ENCODE results near the gene MACROD2. TPM values are rescaled to one million over a fixed set of nuclear protein-coding genes. Genes with fewer than 3 reads are reported as not detected.

MACROD2 gene
- total RNA-seq, 1 donor from 2014 or later = 2.4 TPM

- FAIRE-seq (no peak), DNase-seq (ENCODE audit: low read depth) (peak; percentile 40)
- Histone ChIP-seq H3K27me3 (ENCODE audit: insufficient read depth, low read length) (no peaks in the 10 kb centered on the region), H3K36me3 (ENCODE audit: insufficient read depth, low read length) (no peaks in the 10 kb centered on the region), H3K4me1 (ENCODE audit: insufficient read depth, low read length) (peaks cover 8% of the 10 kb centered on the region), H3K4me2 (ENCODE audit: low read length) (no peak overlapping the region), H3K4me3 (ENCODE audit: insufficient read depth, low read depth, low read length) (no peak overlapping the region), H3K9ac (ENCODE audit: low read length) (no peak overlapping the region), H3K9me3 (ENCODE audit: insufficient read depth, low read depth, low read length) (no peaks in the 10 kb centered on the region), H3K27ac (ENCODE audit: low read depth, low read length) (peak overlapping the region; percentile 56), H3K79me2 (ENCODE audit: insufficient read depth, low read length) (no peaks in the 10 kb centered on the region), H4K20me1 (ENCODE audit: insufficient read depth, low read length) (no peaks in the 10 kb centered on the region), H2AFZ (ENCODE audit: low read depth, low read length) (no peak overlapping the region)
- H3K36me3 Mint-ChIP-seq (ENCODE audit: low read depth, unreplicated experiment) = no peaks in the 10 kb centered on the region
- no peaks in the 10 kb centered on the region for H3K9me3 Mint-ChIP-seq (ENCODE audit: unreplicated experiment)
- H3K27ac Mint-ChIP-seq (ENCODE audit: unreplicated experiment) = peak overlapping the region; percentile 20
- H3K4me3 Mint-ChIP-seq (ENCODE audit: unreplicated experiment) = no peak overlapping the region
- TF ChIP-seq EZH2 (IDR thresholded peaks at IDR 0.05; ENCODE audit: insufficient read depth, low read length) (no peak), CTCF (IDR thresholded peaks at IDR 0.05; ENCODE audit: insufficient read depth, low read depth, low read length) (no peak)
- peaks cover 5% of the 10 kb centered on the region for H3K4me1 Mint-ChIP-seq (ENCODE audit: low read depth, unreplicated experiment)
- H3K27me3 Mint-ChIP-seq (ENCODE audit: low read depth, unreplicated experiment) = no peaks in the 10 kb centered on the region
These were observed 1706.8 kb downstream of the MACROD2 start for GRCh38 chr20:15702161-15702560.

GRCh38 chr20:15703171-15703911 lies 1708.0 kb downstream of the MACROD2 start:
- DNase-seq (ENCODE audit: low read depth) (peak; percentile 53), FAIRE-seq (peak; percentile 80)
- Histone ChIP-seq H3K27me3 (ENCODE audit: insufficient read depth, low read length) (no peaks in the 10 kb centered on the region), H3K27ac (ENCODE audit: low read depth, low read length) (peak overlapping the region; percentile 66), H3K4me3 (ENCODE audit: insufficient read depth, low read depth, low read length) (no peak overlapping the region), H3K79me2 (ENCODE audit: insufficient read depth, low read length) (no peaks in the 10 kb centered on the region), H3K9me3 (ENCODE audit: insufficient read depth, low read depth, low read length) (no peaks in the 10 kb centered on the region), H3K4me2 (ENCODE audit: low read length) (peak overlapping the region; percentile 27), H2AFZ (ENCODE audit: low read depth, low read length) (no peak overlapping the region), H3K36me3 (ENCODE audit: insufficient read depth, low read length) (no peaks in the 10 kb centered on the region), H3K9ac (ENCODE audit: low read length) (peak overlapping the region; percentile 6), H3K4me1 (ENCODE audit: insufficient read depth, low read length) (peaks cover 8% of the 10 kb centered on the region), H4K20me1 (ENCODE audit: insufficient read depth, low read length) (no peaks in the 10 kb centered on the region)
- Mint-ChIP-seq H3K4me3 (ENCODE audit: unreplicated experiment) (no peak overlapping the region), H3K27ac (ENCODE audit: unreplicated experiment) (no peak overlapping the region), H3K27me3 (ENCODE audit: low read depth, unreplicated experiment) (no peaks in the 10 kb centered on the region), H3K4me1 (ENCODE audit: low read depth, unreplicated experiment) (peaks cover 5% of the 10 kb centered on the region), H3K9me3 (ENCODE audit: unreplicated experiment) (no peaks in the 10 kb centered on the region), H3K36me3 (ENCODE audit: low read depth, unreplicated experiment) (no peaks in the 10 kb centered on the region)
- TF ChIP-seq CTCF (IDR thresholded peaks at IDR 0.05; ENCODE audit: insufficient read depth, low read depth, low read length) (no peak), EZH2 (IDR thresholded peaks at IDR 0.05; ENCODE audit: insufficient read depth, low read length) (no peak)

GRCh38 chr20:15705975-15706374 lies 1710.7 kb downstream of the MACROD2 start:
- no peaks in the 10 kb centered on the region for H3K27me3 Mint-ChIP-seq (ENCODE audit: low read depth, unreplicated experiment)
- no peak overlapping the region for H3K4me3 Mint-ChIP-seq (ENCODE audit: unreplicated experiment)
- FAIRE-seq = no peak
- H3K27ac Mint-ChIP-seq (ENCODE audit: unreplicated experiment) = no peak overlapping the region
- no peak for TF ChIP-seq CTCF (IDR thresholded peaks at IDR 0.05; ENCODE audit: insufficient read depth, low read depth, low read length)
- no peak for TF ChIP-seq EZH2 (IDR thresholded peaks at IDR 0.05; ENCODE audit: insufficient read depth, low read length)
- no peak overlapping the region for H3K4me3 ChIP-seq (ENCODE audit: insufficient read depth, low read depth, low read length)
- no peaks in the 10 kb centered on the region for H4K20me1 ChIP-seq (ENCODE audit: insufficient read depth, low read length)
- peaks cover 5% of the 10 kb centered on the region for H3K4me1 Mint-ChIP-seq (ENCODE audit: low read depth, unreplicated experiment)
- H3K9ac ChIP-seq (ENCODE audit: low read length) = no peak overlapping the region
- H2AFZ ChIP-seq (ENCODE audit: low read depth, low read length) = no peak overlapping the region
- H3K27me3 ChIP-seq (ENCODE audit: insufficient read depth, low read length) = no peaks in the 10 kb centered on the region
- DNase-seq (ENCODE audit: low read depth) = no peak
- H3K9me3 Mint-ChIP-seq (ENCODE audit: unreplicated experiment) = no peaks in the 10 kb centered on the region
- H3K36me3 ChIP-seq (ENCODE audit: insufficient read depth, low read length) = no peaks in the 10 kb centered on the region
- no peak overlapping the region for H3K27ac ChIP-seq (ENCODE audit: low read depth, low read length)
- no peak overlapping the region for H3K4me2 ChIP-seq (ENCODE audit: low read length)
- no peaks in the 10 kb centered on the region for H3K9me3 ChIP-seq (ENCODE audit: insufficient read depth, low read depth, low read length)
- no peaks in the 10 kb centered on the region for H3K79me2 ChIP-seq (ENCODE audit: insufficient read depth, low read length)
- peaks cover 8% of the 10 kb centered on the region for H3K4me1 ChIP-seq (ENCODE audit: insufficient read depth, low read length)
- H3K36me3 Mint-ChIP-seq (ENCODE audit: low read depth, unreplicated experiment) = no peaks in the 10 kb centered on the region
